COLO829 (cell line): ENCODE measurements around the gene ZFYVE28.

Experiments
- DNase-seq: peaks from one replicate; pipeline ENCODE4 v3.0.0; 2012; ENCODE audit warnings: low spot score

Gene ZFYVE28

GRCh38 chr4:2368746-2369437, 49.6 kb downstream of the ZFYVE28 start:
- no peak for DNase-seq

GRCh38 chr4:2367626-2368025, 50.8 kb downstream of the ZFYVE28 start:
- no peak for DNase-seq

GRCh38 chr4:2366252-2367192, 51.9 kb downstream of the ZFYVE28 start:
- no peak for DNase-seq

- no peak for DNase-seq
Observed at GRCh38 chr4:2365913-2366210, 52.6 kb downstream of the ZFYVE28 start.

- no peak for DNase-seq
Observed at GRCh38 chr4:2365054-2365912, 53.2 kb downstream of the ZFYVE28 start.

- DNase-seq, result peak; percentile 11
Observed at GRCh38 chr4:2364654-2365053, 53.8 kb downstream of the ZFYVE28 start.

- no peak for DNase-seq
Observed at GRCh38 chr4:2363951-2364653, 54.3 kb downstream of the ZFYVE28 start.

- no peak for DNase-seq
Observed at GRCh38 chr4:2363056-2363721, 55.3 kb downstream of the ZFYVE28 start.

GRCh38 chr4:2362266-2363055, 56.0 kb downstream of the ZFYVE28 start:
- DNase-seq, result no peak

- DNase-seq, result no peak
Observed at GRCh38 chr4:2361366-2362265, 56.8 kb downstream of the ZFYVE28 start.

GRCh38 chr4:2360396-2360730, 58.1 kb downstream of the ZFYVE28 start:
- no peak for DNase-seq

GRCh38 chr4:2359591-2360395, 58.7 kb downstream of the ZFYVE28 start:
- DNase-seq, result no peak

GRCh38 chr4:2357821-2358745, 60.4 kb downstream of the ZFYVE28 start:
- DNase-seq, result no peak

GRCh38 chr4:2356123-2357069, 62.0 kb downstream of the ZFYVE28 start:
- no peak for DNase-seq

GRCh38 chr4:2354760-2355159, 63.7 kb downstream of the ZFYVE28 start:
- DNase-seq, result no peak

GRCh38 chr4:2354118-2354517, 64.3 kb downstream of the ZFYVE28 start:
- no peak for DNase-seq
